ENCODE measurements around the gene FASN. TPM values are rescaled to one million over a fixed set of nuclear protein-coding genes. Genes with fewer than 3 reads are reported as not detected.
A peak's percentile ranks its signal among the peaks of the same experiment; 100 is the strongest.

The FASN gene
- total RNA-seq, 1 experiment from 2014 or later: 433 TPM

DNA sequence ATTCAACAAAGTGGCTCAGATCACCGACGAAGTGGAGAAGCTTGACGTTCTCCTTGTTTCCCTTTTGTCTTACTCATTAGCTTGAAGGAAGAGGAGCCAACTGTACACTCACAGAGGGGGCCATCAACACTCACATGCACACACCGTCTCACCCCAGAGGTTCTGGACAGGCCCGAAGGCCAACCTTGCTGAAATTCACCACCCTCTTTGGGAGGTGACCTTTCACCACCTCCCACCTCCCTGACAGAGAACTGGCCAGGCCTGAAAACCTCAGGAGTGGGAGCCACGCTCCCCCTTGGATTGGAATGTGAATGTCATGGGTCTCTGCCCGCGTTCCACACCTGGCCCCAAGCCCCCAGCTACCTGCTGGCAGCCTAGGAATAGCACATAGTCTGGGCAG, 62.5 kb downstream of the FASN start:
- H3K27me3 Mint-ChIP-seq (ENCODE audit: low read depth): peaks cover 14% of the 10 kb centered on the region
- Histone ChIP-seq H4K5ac (ENCODE audit: insufficient read length, low read depth, low read length) (no peak overlapping the region), H3K4ac (ENCODE audit: low read depth, low read length) (no peak overlapping the region), H4K20me1 (ENCODE audit: control insufficient read depth, insufficient read depth, insufficient read length) (no peaks in the 10 kb centered on the region), H3K79me1 (ENCODE audit: insufficient read depth, low read depth, low read length, poor library complexity, severe bottlenecking) (no peaks in the 10 kb centered on the region), H2BK12ac (ENCODE audit: insufficient read length, low read depth, low read length) (no peak overlapping the region), H4K8ac (replicated peaks; ENCODE audit: insufficient read length, low read depth, low read length) (no peak overlapping the region), H3K27me3 (ENCODE audit: insufficient read depth, low read length) (no peaks in the 10 kb centered on the region; the same call in 1 of the 2 replicates), H3K9me3 (ENCODE audit: control insufficient read depth, low read depth, low read length) (no peaks in the 10 kb centered on the region), H3K4me2 (ENCODE audit: insufficient read depth, insufficient read length, low read length) (no peak overlapping the region), H3T11ph (ENCODE audit: low read length) (no peak overlapping the region), H4K91ac (ENCODE audit: insufficient read length, low read depth, low read length) (no peak overlapping the region), H2BK120ac (ENCODE audit: low read depth, low read length, poor library complexity, severe bottlenecking) (no peak overlapping the region), H2AK5ac (ENCODE audit: insufficient read length, low read length) (no peak overlapping the region), H3K4me1 (ENCODE audit: insufficient read depth, low read length) (no peaks in the 10 kb centered on the region), H2BK15ac (ENCODE audit: low read depth, low read length) (no peak overlapping the region), H2AFZ (ENCODE audit: low read length) (no peak overlapping the region), H3K56ac (ENCODE audit: insufficient read length, low read depth, low read length) (no peak overlapping the region), H2BK20ac (ENCODE audit: low read depth, low read length, poor library complexity, severe bottlenecking) (no peak overlapping the region), H3K27ac (ENCODE audit: insufficient read length, low read depth, low read length) (no peak overlapping the region), H3K23ac (ENCODE audit: insufficient read length, low read depth, low read length) (no peak overlapping the region), H3K9ac (ENCODE audit: extremely low read depth, insufficient read length, low read length) (no peak overlapping the region), H3K23me2 (ENCODE audit: insufficient read length, low read depth, low read length, poor library complexity, severe bottlenecking) (peaks cover 8% of the 10 kb centered on the region), H2BK5ac (ENCODE audit: insufficient read length, low read length) (no peak overlapping the region), H3K18ac (ENCODE audit: insufficient read length, low read depth, low read length) (no peak overlapping the region), H3K14ac (ENCODE audit: insufficient read depth, low read length) (no peak overlapping the region), H3K79me2 (ENCODE audit: insufficient read depth, low read length) (no peaks in the 10 kb centered on the region)
- H3K36me3 Mint-ChIP-seq (ENCODE audit: insufficient read depth in 1 of 3, low read depth in 3 of 3): peaks cover 8 to 14% (median 12%) of the 10 kb centered on the region in 3 experiments; a peak in 5 of 7 replicates
- TF ChIP-seq, protein P1, sequence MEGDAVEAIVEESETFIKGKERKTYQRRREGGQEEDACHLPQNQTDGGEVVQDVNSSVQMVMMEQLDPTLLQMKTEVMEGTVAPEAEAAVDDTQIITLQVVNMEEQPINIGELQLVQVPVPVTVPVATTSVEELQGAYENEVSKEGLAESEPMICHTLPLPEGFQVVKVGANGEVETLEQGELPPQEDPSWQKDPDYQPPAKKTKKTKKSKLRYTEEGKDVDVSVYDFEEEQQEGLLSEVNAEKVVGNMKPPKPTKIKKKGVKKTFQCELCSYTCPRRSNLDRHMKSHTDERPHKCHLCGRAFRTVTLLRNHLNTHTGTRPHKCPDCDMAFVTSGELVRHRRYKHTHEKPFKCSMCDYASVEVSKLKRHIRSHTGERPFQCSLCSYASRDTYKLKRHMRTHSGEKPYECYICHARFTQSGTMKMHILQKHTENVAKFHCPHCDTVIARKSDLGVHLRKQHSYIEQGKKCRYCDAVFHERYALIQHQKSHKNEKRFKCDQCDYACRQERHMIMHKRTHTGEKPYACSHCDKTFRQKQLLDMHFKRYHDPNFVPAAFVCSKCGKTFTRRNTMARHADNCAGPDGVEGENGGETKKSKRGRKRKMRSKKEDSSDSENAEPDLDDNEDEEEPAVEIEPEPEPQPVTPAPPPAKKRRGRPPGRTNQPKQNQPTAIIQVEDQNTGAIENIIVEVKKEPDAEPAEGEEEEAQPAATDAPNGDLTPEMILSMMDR (conservative IDR thresholded peaks at IDR 0.05): no peak
- no peak for DNase-seq
- H3K4me3 Mint-ChIP-seq: peak overlapping the region; percentile 33 to 62
- H3K4me1 Mint-ChIP-seq: peaks cover 7 to 21% of the 10 kb centered on the region in 2 experiments
- no peaks in the 10 kb centered on the region; a peak in 1 of 5 replicates for H3K9me3 Mint-ChIP-seq
- no CpG with 5 or more reads among the region's 8 CpGs for WGBS (ENCODE audit: extremely low coverage, insufficient read length, low lambda C conversion rate)
- H3K27ac Mint-ChIP-seq: no peak overlapping the region; a peak in 1 of 7 replicates

All from H9 (cell line).